Hypothalamus (tissue), 51 donors: ENCODE results near the gene SLC35F1.
A peak's percentile ranks its signal among the peaks of the same experiment; 100 is the strongest.

ENCODE experiments used
- DNase-seq, 51 donors: peaks; one replicate each; lab custom pipeline; 2025; lab: John Stamatoyannopoulos, UW

SLC35F1 gene

DNA sequence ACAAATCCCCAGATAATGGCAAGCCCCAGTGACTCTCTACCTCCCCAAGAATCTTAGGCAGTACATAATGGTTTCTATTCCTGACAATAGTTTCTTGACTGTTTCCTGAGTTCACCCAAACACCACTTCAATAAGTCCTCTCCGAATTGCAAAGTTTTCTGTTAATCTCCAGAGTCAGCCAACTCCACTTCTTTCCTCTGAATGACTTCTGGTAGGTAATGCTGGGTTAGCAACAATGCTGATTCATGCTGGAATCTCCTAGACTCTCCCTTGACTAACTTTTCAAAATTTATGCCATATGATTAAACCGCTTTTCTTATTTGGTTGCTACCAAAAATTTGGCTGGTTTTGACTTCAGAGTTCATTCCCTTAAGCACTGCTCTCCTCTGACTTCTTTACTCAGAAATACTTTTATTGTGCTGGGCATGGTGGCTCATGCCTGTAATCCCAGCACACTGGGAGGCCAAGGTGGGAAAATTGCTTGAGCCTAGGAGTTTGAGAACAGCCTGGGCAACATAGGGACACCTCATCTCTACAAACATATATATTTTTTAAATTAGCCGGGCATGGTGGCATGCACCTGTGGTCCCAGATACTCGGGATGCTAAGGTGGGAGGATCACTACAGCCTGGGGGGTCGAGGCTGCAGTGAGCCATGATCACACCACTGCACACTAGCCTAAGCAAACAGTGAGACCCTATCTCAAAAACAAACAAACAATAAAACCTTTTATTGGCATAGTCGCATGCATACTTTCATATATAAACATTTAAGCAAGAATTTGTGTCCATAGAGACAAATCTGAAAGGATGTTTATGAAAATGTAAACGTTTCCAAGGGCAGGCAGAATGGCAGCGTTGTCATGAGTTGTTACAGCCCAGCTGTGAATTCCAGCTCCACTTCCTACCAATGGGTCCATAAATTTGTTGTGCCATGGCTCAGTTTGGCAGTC is 391.7 kb downstream of the SLC35F1 start:
- no peak for DNase-seq

DNA sequence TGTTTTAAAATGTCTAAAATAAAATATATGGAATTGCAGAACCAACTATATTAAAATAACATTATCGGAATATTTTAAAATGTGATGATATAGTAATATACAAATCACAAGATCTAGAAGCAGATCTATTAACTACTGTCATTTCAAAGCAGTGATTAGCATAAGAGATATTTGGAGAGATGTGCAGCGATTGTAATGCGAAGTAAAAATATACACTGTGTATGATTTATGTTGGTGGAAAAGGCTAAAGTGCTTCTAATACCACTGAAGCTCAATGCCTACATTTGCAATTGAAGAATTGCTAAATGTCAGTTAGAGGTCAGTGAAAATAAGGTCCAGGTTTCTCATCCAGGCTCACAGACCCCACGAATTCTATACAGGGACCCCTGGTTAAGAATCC is 392.4 kb downstream of the SLC35F1 start:
- no peak for DNase-seq

DNA sequence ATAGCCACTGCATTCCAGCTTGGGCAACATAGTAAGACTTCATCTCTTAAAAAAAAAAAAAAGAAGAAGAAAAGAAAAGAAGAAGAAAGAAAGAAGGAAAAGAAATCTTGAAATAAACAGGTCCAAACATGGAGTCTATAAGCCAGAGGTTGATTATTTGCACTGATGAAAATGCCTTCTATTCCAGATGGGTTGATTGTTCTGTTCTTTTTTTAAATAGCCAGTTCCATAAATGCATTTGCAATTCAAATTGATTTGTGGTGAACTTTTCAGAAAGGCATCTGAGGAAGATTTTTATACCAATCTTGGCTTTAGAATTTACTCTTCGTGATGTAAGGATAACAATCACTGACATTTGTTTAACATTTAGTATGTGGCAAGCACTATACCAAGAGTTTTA is 397.3 kb downstream of the SLC35F1 start:
- DNase-seq = no peak

DNA sequence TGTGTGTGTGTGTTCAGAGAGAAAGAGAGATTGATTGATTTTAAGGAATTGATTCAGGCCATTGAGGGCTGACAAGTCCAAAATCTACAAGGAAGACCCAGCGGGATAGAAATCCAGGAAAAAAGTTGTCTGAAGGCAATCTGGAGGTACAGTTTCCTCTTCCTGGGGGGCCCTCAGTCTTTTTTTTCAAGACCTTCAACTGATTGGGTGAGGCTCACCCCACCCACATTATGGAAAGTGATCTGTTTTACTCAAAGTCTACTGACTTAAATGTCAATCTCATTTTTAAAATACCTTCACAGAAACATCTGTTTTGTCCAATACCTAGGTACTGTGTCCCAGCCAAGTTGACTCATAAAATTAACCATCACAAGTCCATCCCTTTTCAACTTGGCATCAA is 398.0 kb downstream of the SLC35F1 start:
- no peak for DNase-seq

DNA sequence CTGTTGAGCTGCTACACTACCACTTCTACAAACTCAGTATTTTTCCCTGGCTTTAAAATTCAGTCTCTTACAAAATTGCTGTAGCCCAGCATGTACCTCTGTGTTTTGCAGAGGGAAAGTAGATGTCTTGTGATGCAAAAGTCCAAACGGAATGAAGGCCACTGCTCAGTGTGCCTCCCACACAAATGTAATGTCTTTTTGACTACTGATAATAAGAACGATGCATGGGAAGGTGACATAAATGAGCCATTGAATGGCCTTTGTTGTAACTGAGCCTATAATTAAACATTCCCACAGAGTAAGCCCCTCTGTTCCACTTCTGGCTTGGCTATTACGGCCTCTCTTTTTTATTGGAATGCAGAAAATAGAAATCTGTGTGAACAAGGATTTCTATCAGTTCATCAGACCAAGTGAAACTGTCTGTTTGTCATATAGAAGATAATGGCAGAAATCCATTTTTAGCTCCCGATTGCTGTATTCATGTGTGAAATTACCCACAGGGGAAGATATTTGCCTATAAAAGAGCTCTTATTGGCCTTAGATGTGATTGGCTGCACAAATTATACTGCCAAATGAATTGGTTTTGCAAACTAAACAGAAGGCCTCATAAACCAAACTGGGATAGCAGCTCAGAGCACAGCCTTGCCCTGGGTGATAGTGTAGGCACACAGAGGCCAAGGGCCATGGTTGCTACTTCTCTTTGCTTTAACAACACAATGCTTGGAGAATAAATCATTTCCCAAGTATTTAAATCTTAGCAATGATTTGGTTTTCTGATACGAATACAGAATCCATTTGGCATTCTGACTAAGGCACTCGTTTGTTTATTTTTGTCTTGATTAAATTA is 399.6 kb downstream of the SLC35F1 start:
- no peak for DNase-seq

GRCh38 chr6:118307581-118307980 is 400.5 kb downstream of the SLC35F1 start:
- DNase-seq = peak in 1 of 51 donors; percentile 10

GRCh38 chr6:118309337-118310093 is 402.5 kb downstream of the SLC35F1 start:
- no peak for DNase-seq

GRCh38 chr6:118313208-118313607 is 406.1 kb downstream of the SLC35F1 start:
- DNase-seq = no peak

DNA sequence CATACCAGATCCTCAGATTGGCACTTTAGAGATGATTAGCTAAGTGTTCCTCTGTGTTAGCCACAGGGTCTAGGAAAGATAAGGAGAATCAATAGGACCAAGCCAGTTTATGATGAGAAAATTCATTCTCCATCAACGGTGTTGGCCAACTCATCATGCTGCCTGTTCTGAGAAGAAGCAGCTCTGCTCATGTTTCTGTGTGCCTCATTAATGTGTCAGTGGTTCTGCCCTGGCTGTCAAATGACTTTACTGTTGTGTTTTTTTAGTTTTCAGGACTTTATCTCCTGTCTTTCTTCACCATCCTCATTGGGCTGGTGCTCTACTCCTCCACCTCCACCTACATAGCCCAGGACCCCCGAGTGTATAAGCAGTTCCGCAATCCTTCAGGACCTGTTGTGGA is 406.7 kb downstream of the SLC35F1 start:
- no peak for DNase-seq

GRCh38 chr6:118316796-118317384 is 409.8 kb downstream of the SLC35F1 start:
- DNase-seq = no peak

DNA sequence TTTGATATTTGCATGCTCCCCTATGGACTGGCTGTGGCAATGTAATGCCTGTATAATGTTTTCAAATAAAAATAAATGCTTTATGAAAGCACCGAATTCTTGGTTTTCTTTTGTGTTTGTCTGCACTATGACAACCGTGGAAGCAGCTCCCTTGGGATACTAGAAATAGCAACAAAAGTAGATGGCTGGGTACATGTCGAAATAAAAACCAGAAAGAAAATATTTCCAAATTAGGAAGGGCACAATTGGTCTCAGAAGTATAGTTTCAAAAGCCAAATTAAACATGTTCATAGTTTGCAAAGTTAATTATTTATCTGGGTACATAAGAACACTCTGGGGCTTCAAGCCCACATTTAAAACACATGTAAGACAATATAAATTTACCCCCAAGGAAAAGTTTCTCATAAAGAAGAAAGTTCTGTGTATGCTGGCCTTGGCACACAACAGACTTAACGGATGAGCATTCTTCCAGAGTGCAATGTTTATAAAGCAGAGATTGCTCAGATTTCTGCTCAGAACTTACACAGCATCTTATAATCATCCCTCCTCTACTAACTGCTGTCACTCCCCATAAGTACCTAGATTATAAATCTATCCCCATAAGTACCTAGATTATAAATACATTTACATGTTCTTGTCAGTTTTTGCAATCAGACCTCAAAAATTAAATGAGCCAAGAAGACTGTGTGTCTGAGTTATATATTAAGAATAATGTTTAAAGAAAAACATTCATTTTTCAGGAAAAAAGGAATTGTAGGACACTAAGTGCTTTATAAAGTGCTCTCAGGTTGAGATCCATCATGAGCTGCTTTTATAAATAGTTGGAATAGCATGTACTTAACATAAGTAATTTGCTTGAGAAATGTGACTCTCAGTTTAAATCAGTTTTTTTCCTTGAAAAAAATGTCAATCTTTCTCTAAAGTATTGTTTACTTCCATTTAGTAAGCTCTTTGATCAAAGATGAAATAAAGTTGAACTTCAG is 410.8 kb downstream of the SLC35F1 start:
- no peak for DNase-seq

DNA sequence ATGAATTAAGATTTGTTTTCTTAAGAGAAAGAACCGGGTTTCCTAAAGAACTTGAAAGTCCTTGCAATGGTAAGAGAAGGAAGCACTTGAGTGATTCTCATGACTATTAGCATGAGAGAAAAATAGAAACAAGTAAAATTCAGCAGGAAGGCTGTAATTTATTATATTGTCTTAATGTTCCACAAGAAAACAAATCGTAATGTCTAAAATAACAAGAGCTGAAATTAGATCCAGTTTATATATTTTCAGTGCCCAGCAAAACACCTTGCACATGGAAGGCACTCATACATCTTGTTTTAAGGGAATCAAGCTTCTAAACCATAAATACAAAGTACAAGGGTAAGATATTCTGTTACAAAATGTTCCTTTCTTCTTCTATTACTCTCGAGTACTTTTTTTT is 411.6 kb downstream of the SLC35F1 start:
- DNase-seq = no peak

DNA sequence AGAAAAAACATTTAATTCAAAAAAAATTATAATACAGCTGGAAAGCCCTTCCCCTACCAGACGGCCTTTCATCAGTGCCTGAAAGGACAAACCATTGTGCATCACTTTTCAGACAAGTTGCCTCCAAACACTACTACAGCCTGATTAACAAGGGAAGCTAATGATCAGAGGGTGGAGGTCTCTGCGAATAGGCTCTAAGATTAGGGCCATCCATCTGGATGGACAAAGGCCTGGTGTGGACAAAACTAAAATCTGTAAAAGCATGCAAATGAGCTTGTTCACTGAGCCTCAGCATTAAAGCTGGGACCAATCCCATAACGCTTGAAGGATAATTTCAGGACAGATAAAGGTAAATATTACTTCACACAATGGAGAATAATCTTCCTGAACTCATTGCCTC is 412.4 kb downstream of the SLC35F1 start:
- DNase-seq = no peak

- DNase-seq = peak in 12 of 51 donors; percentile 0 to 43 (median 16)
These were observed 413.0 kb downstream of the SLC35F1 start for GRCh38 chr6:118319894-118320649.

DNA sequence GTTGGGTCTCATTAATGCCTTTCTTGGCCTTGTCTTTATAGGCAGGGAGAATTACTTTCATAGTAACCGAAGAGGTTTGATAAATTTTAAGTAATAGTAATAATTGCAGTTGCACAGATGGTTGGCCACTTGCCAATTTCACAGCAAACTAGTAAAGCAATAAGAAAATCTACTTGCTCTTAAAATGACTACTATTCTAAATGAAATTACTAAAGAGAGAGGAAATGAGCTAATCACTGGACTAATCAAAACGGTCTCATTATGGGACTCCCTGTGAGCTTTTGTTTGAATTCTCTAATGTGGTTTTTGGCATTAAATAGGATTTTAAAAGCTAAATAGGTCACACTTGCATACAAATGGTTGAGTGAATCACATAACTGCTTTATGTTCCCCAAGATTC is 413.6 kb downstream of the SLC35F1 start:
- peak in 1 of 51 donors; percentile 52 for DNase-seq

- DNase-seq = no peak
These were observed 417.1 kb downstream of the SLC35F1 start for GRCh38 chr6:118324116-118324515.

GRCh38 chr6:118325220-118325860 is 418.3 kb downstream of the SLC35F1 start:
- peak in 1 of 51 donors; percentile 47 for DNase-seq

DNA sequence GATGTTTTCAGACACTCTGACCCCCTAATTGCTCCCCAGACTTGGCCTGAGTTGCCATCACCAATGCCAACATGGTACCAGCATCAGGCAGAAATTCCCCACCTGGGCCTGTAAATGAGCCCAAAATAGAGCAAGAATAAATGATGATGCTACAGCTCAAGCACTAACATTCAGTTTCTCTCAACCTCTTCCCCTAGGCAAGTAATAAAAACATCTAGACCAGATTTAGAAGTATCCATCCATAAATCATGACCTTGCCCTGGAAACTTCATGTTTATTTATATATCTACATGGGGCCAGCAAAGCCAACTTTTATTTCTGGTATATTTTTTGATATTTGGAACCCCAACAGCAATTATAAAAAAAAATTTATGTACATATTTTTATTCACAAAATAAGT is 419.6 kb downstream of the SLC35F1 start:
- no peak for DNase-seq
